Superior temporal gyrus (tissue), 1 donor: ENCODE data around the gene ADAM12.

Experiments
- DNase-seq: peaks from one replicate; pipeline ENCODE4 v3.0.0-alpha.2; 2016; ENCODE audit errors: extremely low spot score

The ADAM12 gene

DNA sequence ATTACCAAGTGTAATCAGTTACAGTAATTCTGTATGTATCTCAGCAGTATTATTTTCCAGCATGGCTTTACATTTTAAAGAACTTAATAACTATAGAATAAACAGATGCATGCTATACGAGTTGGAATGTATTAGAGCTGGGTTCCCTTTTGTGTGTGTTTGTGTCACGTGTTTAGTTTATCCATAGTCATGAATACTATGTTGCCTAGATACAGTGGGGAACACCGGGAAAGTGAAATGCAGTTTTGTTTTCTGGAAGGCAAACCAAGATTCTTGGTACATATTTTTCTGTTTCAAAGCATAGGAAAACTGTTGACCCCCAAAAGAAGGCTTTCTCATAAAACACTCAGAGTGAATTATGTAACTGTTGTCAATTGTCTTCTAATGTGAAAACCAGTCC lies 372.9 kb downstream of the ADAM12 start:
- no peak for DNase-seq

GRCh38 chr10:126014309-126014708 lies 374.0 kb downstream of the ADAM12 start:
- DNase-seq = no peak

DNA sequence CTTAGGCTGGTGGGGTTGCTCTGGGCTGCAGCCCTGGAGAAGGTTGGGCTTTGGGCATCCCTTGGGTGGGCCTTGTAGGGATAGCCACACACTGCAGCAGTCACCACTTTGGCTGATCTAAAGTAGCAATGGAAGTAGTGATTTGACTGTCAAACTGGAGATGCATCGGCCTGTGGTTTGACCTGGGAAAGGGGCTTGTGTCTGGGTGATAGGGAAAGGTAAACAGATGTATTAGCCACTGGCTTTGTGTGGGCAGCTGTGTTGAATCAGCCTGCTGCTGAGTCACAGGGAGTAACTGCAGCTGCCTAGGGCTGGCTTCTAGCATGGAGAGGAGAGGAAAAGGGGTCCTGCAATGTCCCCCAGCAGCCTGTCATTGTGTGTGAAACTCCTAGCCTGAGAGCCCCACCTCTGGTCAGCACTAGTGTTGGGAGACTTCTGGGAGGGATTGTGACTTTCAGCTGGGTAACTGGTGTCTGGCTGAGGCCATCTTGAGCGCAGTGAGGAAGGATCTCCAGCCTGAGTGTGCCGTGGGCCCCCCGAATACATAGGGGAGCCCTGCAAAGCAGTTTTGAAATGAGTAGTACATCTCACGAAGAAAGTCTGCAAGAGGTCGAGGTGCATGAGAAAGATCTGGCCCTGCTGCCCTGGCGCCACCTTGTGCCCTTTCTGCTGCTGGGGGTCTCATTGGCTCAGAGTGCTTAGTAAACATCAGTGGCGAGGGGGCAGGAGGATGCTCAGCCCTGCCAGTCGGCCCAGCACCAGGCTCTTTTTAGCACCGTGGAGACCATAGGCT lies 374.6 kb downstream of the ADAM12 start:
- DNase-seq = no peak

DNA sequence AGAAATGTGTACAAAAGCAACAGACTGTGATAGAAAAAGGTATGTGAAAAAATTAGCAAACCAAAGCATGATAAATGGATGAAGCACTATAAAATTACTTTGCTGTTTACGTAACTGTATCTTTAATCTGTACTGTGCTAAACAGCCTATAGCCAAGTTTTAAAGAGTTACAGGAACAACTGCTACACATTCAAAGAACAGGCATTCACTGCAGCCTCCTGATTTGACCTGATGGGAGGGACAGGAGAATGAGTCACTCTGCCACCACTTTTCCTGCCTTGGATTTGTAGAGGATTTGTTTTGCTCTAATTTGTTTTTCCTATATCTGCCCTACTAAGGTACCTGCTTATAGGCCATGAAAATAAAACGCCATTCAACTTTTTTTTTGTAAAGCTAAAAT lies 375.8 kb downstream of the ADAM12 start:
- no peak for DNase-seq

DNA sequence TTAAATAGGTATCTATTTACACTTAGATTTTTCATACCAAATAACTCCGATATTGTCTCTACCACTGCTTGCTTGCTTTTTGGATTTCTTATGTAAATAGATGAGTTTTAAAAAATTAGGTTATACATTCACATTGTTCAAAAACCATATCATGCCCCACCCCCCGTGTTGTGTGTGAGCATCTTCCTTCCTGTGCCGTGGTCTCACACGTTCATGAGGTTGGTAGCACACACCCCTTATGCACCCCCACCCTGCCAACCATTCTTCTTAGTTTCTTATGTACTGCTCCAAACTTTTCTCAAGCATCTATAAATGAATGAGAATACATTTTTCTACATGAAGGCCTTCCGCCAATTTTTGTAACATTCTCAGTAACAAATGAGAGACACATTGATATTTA lies 376.3 kb downstream of the ADAM12 start:
- no peak for DNase-seq

DNA sequence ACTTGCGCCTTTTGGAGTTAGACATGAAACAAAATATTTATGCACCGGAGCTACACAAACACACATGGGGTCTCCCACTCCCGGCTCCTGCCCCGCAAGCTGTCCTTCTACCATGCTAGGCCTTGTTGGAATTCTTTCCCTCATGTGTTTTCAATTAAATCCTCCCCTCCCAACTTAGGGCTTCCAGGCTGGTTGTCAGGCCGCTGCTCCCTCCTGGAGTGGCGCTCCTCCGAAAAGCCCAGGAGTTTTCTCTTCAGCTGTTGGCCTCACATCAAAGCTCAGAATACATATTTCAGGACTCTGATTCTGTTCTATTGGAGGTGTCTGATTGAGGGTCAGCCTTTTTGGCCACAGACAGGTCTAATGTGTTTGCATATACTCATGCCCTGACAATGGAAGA lies 378.6 kb downstream of the ADAM12 start:
- no peak for DNase-seq

DNA sequence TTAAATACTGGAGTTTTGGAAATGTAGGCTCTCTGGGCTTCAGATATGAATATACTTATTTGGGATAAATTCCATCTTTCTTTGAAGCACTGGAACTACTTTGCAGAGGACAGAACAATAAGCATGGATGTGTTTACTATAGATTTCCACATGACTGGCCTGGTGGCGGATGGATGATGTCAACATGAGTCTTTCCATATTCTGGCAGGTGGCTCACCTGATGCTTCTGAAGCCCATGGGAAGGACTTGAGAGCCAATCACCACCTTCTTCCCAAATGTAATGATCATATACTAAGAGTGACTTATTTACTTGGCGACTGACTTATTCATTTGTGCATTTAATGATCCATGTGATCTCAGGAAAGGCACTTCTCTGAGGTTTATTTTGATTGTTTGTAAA lies 381.4 kb downstream of the ADAM12 start:
- no peak for DNase-seq

GRCh38 chr10:126006264-126006663 lies 382.0 kb downstream of the ADAM12 start:
- no peak for DNase-seq

GRCh38 chr10:126004752-126005151 lies 383.5 kb downstream of the ADAM12 start:
- no peak for DNase-seq

GRCh38 chr10:126001576-126001975 lies 386.7 kb downstream of the ADAM12 start:
- no peak for DNase-seq

- DNase-seq = no peak
Observed at GRCh38 chr10:125999694-126000093, 388.6 kb downstream of the ADAM12 start.

GRCh38 chr10:125997586-125997985 lies 390.7 kb downstream of the ADAM12 start:
- no peak for DNase-seq

DNA sequence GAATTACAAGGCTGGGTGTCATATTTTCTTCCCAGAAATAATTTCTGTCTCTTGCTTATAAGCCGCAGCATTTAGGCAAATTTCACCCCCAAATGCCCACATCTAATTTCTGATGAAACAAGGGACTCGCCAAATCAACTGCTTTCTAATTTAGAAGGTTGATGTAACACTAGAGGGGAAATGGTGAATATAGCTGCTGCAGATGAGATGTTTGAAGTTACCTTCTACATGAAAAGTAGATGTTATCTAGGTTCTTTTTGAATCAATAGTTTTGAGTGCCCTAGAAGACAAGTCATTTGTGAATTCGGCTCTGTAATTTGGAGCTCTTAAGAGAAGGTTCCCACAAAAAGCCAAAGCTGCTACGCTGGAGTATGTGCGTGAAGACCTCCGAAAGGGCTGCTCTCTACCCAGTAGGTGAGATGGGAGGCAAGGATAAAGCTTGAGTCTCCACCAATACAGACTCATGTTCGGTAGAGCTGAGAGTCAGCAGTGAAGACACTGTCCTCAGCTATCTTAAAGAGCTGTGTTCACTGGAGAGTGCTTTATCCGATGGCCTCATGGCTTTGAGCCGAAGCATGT lies 392.5 kb downstream of the ADAM12 start:
- DNase-seq = no peak

GRCh38 chr10:125994601-125995000 lies 393.7 kb downstream of the ADAM12 start:
- DNase-seq = no peak

DNA sequence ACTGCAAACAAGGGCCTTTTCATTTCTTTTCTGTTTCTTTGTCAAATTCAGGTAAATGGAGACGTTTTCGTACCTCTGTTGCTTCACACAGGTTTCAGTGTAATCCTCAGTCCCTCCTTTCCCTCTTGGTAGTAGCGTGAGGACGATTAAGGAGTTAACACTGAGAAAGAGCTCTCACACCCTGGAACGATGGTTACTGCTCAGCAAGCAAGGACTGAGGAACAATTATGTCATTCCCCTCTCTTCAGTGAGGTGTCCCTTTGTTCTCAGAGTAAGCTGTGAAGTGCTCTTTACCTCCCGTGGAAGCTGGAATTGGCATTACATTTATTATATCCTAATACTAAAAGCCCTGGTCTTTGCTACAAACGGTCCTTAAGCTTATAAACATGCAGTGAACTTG lies 396.0 kb downstream of the ADAM12 start:
- DNase-seq = no peak

- DNase-seq = no peak
Observed at GRCh38 chr10:125991392-125991791, 396.9 kb downstream of the ADAM12 start.

DNA sequence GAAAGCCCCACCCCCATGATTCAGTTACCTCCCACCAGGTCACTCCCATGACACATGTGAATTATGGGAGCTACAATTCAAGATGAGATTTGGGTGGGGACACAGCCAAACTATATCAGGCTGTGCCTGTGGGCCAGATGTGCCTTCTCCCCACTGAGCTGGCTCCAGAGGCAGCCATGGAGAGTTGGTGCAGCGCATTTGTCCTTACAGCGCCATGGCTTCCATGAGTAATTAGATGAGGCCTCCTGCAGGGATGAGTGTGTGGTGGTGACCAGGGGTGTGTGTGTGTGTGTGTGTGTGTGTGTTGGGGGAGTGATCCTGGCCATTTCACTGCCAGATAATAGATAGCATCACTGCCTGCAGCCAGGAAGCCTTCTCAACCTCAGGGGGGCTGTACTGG lies 397.3 kb downstream of the ADAM12 start:
- DNase-seq = no peak

DNA sequence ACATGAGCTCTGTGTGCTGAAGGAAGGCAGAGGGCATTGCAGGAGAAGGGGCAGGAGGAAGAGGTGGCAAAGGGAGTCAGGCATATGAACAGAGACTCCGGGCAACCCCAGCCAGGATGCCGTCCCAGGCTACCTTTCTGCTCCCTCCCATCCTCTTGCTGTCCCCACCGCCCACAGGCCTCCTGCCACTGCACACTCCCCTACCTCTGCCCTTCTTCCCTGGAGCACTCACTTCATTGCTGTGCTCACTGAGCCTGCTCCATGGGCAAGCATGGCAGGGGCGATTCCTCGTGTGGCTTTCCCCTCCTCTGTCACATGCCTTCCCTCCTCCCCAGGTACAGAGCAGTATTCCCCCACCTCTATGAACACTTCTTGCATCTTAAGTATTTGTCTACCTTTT lies 398.5 kb downstream of the ADAM12 start:
- no peak for DNase-seq

DNA sequence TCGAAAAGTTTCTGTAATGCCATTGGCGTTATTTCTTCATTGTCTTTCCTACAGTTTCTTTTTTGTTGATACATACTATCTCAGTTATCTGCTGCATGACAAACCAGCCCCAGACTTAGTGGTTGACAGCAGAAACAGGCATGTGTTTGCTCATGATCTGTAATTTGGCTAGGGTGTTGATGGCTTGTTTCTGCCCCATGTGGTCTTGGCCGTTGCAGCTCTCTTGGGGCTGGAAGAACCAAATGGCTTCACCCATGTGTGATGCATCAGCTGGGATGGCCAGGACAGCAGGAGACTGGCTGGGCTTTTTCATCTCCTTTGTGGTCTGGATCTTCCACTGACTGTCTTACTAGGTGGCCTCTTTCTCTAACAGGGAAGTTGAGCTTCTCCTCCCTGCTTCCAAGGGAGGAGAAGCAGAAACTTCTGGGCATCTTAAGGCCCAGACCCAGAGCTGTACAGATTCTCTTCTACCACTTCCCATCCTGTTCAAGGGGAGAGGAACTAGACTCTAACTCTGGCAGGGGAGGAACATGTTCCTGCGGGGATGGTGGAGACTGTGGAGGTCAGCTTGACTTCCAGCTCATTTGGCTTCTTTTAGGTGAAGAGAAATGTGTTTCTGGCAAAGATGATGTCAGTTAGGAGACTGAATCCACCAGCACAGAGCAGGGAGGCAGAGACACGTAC lies 402.6 kb downstream of the ADAM12 start:
- no peak for DNase-seq

DNA sequence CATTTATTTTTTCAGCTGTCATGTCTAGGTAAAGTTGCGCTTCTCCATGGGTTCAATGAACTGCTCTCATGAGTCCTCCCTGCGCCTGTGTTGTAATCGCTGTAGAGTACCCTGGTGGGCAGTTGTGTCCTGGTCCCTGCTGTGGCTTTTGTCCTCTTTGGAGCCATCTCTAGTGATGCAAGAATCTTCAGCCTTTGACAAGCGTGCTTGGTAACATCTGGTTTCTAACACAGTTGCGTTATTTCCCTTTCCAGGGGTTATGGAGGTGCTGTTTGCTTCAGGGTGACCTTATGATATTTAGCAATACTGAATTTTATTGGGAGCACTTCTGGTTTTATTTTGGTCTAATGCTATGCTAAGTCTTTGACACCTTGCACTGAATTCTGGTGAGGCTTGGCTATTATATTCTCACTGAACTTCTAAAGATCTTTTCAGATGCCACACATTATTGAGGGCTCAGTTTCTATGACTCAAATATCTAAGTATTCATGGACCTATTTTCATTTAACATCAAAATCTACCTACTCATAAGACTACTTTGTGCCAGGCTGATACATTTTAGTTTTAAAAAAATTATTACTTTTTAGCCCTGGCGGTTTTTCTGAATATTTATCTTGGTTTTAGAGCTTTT lies 403.3 kb downstream of the ADAM12 start:
- no peak for DNase-seq

GRCh38 chr10:125984346-125984745 lies 403.9 kb downstream of the ADAM12 start:
- no peak for DNase-seq

DNA sequence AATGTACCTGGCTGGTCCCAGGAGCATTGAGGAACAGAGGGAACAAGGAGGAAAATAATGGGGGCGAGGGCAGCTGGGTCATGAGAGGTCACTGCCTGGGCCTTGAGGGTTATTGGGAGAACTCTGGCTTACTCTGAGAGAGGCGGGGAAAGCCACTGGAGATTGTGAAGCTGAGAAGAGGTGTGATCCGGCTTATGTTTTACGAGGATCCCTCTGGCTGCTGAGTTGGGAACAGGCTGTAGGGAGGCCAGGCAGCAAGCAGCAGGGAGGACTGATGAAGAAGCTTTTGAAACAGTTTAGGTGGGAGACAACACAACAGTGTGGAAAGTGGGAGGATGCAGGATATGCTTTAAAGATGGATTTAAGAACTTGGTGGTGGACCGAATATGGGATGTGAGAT lies 404.6 kb downstream of the ADAM12 start:
- DNase-seq = no peak

GRCh38 chr10:125983161-125983560 lies 405.1 kb downstream of the ADAM12 start:
- DNase-seq = no peak
